A673 (cell line): ENCODE measurements around the gene EFCAB6. TPM values are rescaled to one million over a fixed set of nuclear protein-coding genes. Genes with fewer than 3 reads are reported as not detected.

ENCODE experiments used
- BruUV-seq: library from RNA; stranded (reverse); fragments of 400-500 nt; replicated peaks from 2 replicates; lab custom pipeline; 2021; lab: Mats Ljungman, UMichigan
- CTCF ChIA-PET: fragments of 300-600 bp; sonication (Branson Sonifier 250); formaldehyde crosslinking; loops from one replicate; lab custom pipeline; 2022; ENCODE audit warnings: antibody characterized with exemption; lab: Charles Lee
- POLR2A ChIA-PET: fragments of 300-600 bp; sonication (Branson Sonifier 250); formaldehyde crosslinking; loops from one replicate; lab custom pipeline; 2022; ENCODE audit warnings: antibody characterized with exemption; ENCODE audit not compliant: low non-redundant PET; lab: Charles Lee
- DNase-seq: peaks from one replicate; pipeline ENCODE4 v3.0.0-alpha.2; 2015; ENCODE audit warnings: low spot score
- H3K27ac ChIP-seq: fragments of 200-600 bp; sonication (generic); 2 replicates; pipeline ENCODE4 v1.5.1; 2016; ENCODE audit warnings: mixed run types, low read depth, mild to moderate bottlenecking, mixed read lengths, antibody characterized with exemption, low read length; ENCODE audit not compliant: poor library complexity, severe bottlenecking
- H3K27me3 ChIP-seq: fragments of 200-600 bp; sonication (generic); replicated peaks from 2 replicates; pipeline ENCODE4 v1.6.1; 2017; ENCODE audit warnings: mixed run types, low read depth, mild to moderate bottlenecking, mixed read lengths, antibody characterized with exemption, low read length; ENCODE audit not compliant: insufficient read depth, poor library complexity
- H3K36me3 ChIP-seq: fragments of 200-600 bp; sonication (generic); 2 replicates; pipeline ENCODE4 v1.6.1; 2016; ENCODE audit warnings: mixed run types, mild to moderate bottlenecking, mixed read lengths, antibody characterized with exemption, low read length; ENCODE audit not compliant: insufficient read depth, poor library complexity, severe bottlenecking
- H3K4me1 ChIP-seq: fragments of 200-600 bp; sonication (generic); 2 replicates; pipeline ENCODE4 v1.6.1; 2017; ENCODE audit warnings: mixed run types, mild to moderate bottlenecking, mixed read lengths, antibody characterized with exemption, low read length; ENCODE audit not compliant: insufficient read depth, poor library complexity, severe bottlenecking
- H3K4me3 ChIP-seq: fragments of 200-600 bp; sonication (generic); 2 replicates; pipeline ENCODE4 v1.5.1; 2016; ENCODE audit warnings: low read depth, mixed run types, mild to moderate bottlenecking, mixed read lengths, low read length; ENCODE audit not compliant: poor library complexity, severe bottlenecking
- H3K9me3 ChIP-seq: fragments of 200-600 bp; sonication (generic); 2 replicates; pipeline ENCODE4 v1.6.1; 2016; ENCODE audit warnings: mixed run types, low read depth, mild to moderate bottlenecking, mixed read lengths, antibody characterized with exemption, low read length; ENCODE audit not compliant: poor library complexity, severe bottlenecking
- CTCF ChIP-seq: fragments of 300-800, 200-600 bp; sonication (generic); conservative IDR thresholded peaks from 2 replicates; pipeline ENCODE4 v1.5.1; 2017; ENCODE audit warnings: low read depth, mild to moderate bottlenecking, antibody characterized with exemption, low read length, moderate library complexity, mixed read lengths
- EZH2 ChIP-seq: fragments of 200-600 bp; sonication (generic); IDR thresholded peaks from 2 replicates; pipeline ENCODE4 v1.6.1; 2017; ENCODE audit warnings: borderline replicate concordance, low read depth, mild to moderate bottlenecking, mixed read lengths, antibody characterized with exemption, low read length; ENCODE audit not compliant: poor library complexity, severe bottlenecking
- intact Hi-C: fragments of 100-400 bp; cut with micrococcal nuclease; formaldehyde crosslinking; loops from one replicate; pipeline ENCODE4 v1.10.0; 2022; ENCODE audit not compliant: unreplicated experiment
- total RNA-seq: library from RNA; stranded (reverse); gene quantifications from 2 replicates; pipeline ENCODE4 v1.2.3, GENCODE V29; 2021

The EFCAB6 gene
- total RNA-seq, 1 experiment from 2014 or later, result 0.41 TPM

DNA sequence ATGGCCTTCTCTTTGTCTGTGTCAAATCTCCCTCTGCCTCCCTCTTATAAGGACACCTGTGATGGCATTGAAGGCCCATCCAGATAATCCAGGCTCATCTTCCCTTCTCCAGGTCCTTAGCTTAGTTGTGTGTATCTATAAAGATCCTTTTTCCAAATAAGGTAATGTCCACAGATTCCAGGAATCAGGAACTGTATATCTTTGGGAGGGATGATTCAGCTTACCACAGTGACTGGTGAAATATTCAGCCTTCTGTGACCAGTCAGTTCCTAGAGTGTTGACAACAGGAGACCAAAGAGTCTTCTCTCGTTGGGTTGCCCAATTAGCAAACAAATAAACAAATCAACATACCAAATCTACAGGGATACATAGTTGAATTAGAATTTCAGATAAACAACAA lies 224.5 kb downstream of the EFCAB6 start:
- ChIA-PET CTCF (no interaction called here), POLR2A (no interaction called here)
- Histone ChIP-seq H3K27ac (no peak overlapping the region), H3K4me3 (no peak overlapping the region), H3K4me1 (no peaks in the 10 kb centered on the region), H3K9me3 (peaks cover 17% of the 10 kb centered on the region), H3K36me3 (no peaks in the 10 kb centered on the region), H3K27me3 (no peaks in the 10 kb centered on the region)
- no peak for TF ChIP-seq CTCF
- no peak for TF ChIP-seq EZH2
- no peak for DNase-seq
- BruUV-seq, result no TSS peak
- intact Hi-C loops, result no loop called here

- intact Hi-C loops, result no loop called here
- TF ChIP-seq CTCF (no peak), EZH2 (no peak)
- DNase-seq, result no peak
- no peak overlapping the region for H3K4me3 ChIP-seq
- CTCF ChIA-PET, result no interaction called here
- no peaks in the 10 kb centered on the region for H3K36me3 ChIP-seq
- H3K4me1 ChIP-seq, result peaks cover 15% of the 10 kb centered on the region
- BruUV-seq, result no TSS peak
- H3K27ac ChIP-seq, result no peak overlapping the region
- H3K9me3 ChIP-seq, result peaks cover 23% of the 10 kb centered on the region
- POLR2A ChIA-PET, result no interaction called here
- no peaks in the 10 kb centered on the region for H3K27me3 ChIP-seq
These were observed 228.6 kb downstream of the EFCAB6 start for GRCh38 chr22:43583501-43583900.

- POLR2A ChIA-PET, result no interaction called here
- no TSS peak for BruUV-seq
- H3K27me3 ChIP-seq, result no peaks in the 10 kb centered on the region
- no peak overlapping the region for H3K4me3 ChIP-seq
- H3K4me1 ChIP-seq, result peaks cover 16% of the 10 kb centered on the region
- no peak overlapping the region for H3K27ac ChIP-seq
- CTCF ChIA-PET, result no interaction called here
- intact Hi-C loops, result no loop called here
- no peaks in the 10 kb centered on the region for H3K36me3 ChIP-seq
- DNase-seq, result no peak
- H3K9me3 ChIP-seq, result peaks cover 23% of the 10 kb centered on the region
- TF ChIP-seq CTCF (no peak), EZH2 (no peak)
These were observed 229.7 kb downstream of the EFCAB6 start for GRCh38 chr22:43582394-43582793.
